HUDEP-2 (cell line): ENCODE results near the gene CHD3.

Source experiments
- DNase-seq, 76 experiments: peaks; one replicate each; lab custom pipeline; 2025; ENCODE audit not compliant: unreplicated experiment in 76 of 76; lab: John Stamatoyannopoulos, UW

The CHD3 gene

DNA sequence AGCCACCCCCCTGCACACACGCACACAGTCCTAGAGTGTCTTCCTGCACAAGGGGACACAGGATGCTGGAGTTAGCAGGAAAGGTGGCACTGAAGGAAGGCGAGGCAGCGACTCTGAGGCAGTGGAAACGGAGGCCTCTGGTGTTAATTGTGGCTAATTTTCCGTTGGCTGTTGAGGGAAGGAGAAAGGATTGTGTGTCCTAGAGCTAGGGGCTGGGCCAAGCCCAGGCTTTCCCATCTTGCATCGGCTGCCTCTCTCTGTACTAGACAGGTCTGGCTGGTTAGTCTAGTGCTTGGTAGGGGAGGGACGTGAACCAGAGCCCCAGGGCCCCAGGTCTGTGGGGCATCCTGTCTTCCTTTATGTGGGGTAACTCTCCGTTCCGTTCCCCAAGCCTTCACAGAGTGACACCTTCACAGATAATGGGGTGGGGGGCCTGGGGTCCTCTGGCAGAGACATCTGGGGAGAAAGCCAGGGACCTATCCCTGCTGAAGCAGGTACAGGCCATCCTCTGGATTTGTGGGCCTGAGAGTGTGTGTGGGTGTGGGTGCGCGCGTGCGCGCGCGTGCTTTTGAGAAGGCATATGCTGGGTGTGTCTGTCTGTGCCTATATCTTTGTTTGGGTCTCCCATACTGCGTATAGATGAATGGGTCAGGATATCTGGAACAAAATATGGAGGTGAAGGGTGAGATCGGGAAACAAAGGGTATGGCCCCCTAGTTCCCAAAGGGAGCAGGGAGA, at the start of gene CHD3:
TSS of gene CHD3 (plus strand) at position 606 of the 737 bp plus-strand sequence. CDS start 212 bp downstream, outside the sequence.
- DNase-seq, result peak in 1 of 76 experiments; percentile 1

- peak in 17 of 76 experiments; percentile 3 to 26 (median 14) for DNase-seq
Observed at GRCh38 chr17:7839190-7839875, 49.3 kb upstream of the CHD3 start.

GRCh38 chr17:7839876-7840261, 48.7 kb upstream of the CHD3 start:
- DNase-seq, result peak in 50 of 76 experiments; percentile 6 to 77 (median 43)

GRCh38 chr17:7840441-7840840, 48.1 kb upstream of the CHD3 start:
- no peak for DNase-seq

DNA sequence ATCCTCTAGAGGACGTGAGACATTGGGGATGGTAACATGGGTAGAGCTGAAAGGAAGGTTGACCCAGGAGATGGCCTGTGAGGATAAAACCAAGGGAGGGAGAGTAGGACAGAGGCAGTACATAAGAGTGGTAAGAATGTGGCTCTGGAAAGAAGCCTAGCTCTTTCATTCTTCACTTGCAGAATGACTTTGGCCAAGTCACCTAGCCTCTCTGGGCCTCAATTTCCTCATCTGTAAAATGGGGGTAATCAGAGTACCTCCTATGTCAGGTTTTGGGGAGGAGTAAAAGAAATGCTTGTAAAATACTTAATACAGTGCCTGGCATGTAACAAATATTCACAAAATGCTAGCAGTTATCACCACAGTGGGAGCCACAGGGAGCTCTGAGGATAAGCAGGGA, 47.7 kb upstream of the CHD3 start:
- DNase-seq, result no peak

GRCh38 chr17:7841396-7841914, 47.1 kb upstream of the CHD3 start:
- DNase-seq, result peak in 58 of 76 experiments; percentile 40 to 87 (median 70)

DNA sequence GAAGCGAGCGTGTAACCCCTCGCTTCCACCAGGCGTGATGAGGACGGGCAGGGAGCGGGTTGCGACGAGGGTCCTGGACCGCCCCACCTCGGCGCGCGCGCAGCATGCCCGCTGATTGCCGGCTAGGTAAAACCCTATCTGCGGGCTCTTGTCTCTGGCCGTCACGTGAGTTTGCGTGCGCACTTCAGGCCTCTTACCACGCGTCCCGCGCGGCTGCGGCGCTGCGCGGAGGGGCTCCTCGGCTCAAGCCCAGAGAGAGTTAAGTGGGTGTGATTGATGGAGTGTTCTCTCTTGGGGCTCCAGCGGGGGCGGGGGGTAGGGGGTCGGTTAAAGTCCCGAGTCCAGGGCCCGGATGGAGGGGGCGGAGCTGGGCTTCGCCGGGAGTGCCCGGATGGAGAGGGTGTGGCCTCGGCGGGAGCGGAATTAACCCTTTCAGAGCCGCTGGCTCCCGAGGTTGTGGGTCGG, 46.6 kb upstream of the CHD3 start:
- peak in 64 of 76 experiments; percentile 29 to 90 (median 69) for DNase-seq

- peak in 29 of 76 experiments; percentile 11 to 72 (median 38) for DNase-seq
Observed at GRCh38 chr17:7842380-7843256, 46.0 kb upstream of the CHD3 start.

DNA sequence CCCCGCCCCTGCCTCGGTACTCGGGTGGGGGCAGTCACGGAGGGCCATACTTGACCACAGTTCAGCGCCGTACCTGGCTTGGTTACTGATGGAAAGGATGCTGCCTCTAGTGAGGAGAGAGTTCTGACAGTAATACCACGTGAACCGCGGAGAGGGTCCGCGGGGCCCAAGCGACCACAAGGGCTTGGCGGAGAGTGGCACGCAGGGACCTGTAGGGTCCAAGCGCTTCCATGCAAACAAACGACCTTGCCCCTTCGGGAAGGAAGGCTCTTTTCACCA, 45.4 kb upstream of the CHD3 start:
- peak in 3 of 76 experiments; percentile 29 to 44 (median 33) for DNase-seq

- DNase-seq, result peak in 56 of 76 experiments; percentile 16 to 74 (median 56)
Observed at GRCh38 chr17:7843536-7844291, 44.9 kb upstream of the CHD3 start.

DNA sequence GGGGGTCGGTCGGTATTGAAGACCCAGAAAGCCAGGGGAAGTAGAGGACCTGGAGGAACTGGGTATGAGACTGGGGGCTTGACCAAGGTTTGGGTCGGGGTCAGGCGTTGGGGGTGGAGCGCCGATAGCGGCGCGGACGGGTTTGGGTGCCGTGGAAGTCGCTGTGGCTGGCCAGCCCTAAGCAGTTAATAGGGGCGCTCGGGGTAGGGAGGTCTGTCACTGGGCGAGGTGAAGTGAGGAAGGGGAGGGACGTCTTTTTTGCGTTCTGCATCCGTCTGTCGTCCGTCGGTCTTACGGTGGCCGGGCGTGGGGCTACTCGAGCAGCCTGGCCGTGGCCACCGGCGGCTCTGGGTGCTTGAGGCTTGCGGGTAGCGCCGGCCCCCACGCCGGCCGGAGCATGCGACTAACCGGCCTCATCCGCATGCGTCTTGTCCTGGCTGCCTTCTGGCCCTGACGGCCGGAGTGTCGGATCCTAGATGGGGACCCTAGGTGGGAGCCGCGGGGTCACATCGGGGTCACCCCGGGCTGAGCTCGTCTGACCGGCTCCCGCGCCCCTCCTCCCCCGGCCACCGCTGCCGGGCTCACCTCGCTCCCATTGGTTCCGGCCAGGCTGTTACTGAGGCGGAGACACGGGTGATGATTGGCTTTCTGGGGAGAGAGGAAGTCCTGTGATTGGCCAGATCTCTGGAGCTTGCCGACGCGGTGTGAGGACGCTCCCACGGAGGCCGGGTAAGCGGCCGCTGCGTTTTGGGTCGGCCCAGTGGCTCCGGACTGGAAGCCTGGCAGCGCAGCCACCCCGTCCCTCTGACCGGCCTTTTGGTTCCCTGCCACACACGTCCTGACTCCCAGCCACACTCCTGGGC, 44.1 kb upstream of the CHD3 start:
- peak in 68 of 76 experiments; percentile 35 to 93 (median 80) for DNase-seq

DNA sequence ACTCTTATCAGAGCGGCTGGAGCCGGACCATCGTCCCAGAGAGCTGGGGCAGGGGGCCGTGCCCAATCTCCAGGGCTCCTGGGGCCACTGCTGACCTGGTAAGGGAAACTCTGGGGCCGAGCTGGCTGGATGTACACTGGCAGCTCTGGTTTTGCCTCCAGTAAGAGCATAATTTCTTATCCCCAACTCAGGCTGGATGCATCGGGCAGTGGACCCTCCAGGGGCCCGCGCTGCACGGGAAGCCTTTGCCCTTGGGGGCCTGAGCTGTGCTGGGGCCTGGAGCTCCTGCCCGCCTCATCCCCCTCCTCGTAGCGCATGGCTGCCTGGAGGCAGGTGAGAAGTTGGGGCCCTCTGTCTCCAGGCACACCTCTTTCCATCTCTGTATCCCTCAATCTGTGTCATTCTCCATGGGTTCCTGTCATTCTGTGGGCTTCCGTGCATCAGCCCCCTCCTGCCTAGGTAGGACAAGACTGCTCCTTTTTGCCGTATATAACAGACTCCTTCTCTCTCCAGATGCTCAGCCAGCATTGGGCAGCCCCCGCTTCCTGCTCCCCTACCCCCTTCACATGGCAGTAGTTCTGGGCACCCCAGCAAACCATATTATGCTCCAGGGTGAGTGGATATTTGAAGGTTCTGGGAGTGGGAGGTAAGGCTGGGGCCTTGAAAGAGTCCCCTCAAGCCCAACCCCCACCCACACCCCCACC, 43.1 kb upstream of the CHD3 start:
- no peak for DNase-seq

DNA sequence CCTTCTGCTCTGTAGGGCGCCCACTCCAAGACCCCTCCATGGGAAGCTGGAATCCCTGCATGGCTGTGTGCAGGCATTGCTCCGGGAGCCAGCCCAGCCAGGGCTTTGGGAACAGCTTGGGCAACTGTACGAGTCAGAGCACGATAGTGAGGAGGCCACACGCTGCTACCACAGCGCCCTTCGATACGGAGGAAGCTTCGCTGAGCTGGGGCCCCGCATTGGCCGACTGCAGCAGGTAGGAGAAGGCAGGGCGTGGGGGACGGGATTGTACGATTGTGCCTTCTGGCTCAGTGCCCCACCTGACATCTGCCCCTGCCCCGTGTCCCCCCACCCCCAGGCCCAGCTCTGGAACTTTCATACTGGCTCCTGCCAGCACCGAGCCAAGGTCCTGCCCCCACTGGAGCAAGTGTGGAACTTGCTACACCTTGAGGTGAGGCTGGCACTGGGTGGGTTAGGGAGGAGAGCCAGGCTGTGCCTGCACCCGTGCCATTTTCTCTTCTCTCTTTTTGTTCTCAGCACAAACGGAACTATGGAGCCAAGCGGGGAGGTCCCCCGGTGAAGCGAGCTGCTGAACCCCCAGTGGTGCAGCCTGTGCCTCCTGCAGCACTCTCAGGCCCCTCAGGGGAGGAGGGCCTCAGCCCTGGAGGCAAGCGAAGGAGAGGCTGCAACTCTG, 42.4 kb upstream of the CHD3 start:
- DNase-seq, result no peak

- no peak for DNase-seq
Observed at GRCh38 chr17:7846765-7847661, 41.6 kb upstream of the CHD3 start.

DNA sequence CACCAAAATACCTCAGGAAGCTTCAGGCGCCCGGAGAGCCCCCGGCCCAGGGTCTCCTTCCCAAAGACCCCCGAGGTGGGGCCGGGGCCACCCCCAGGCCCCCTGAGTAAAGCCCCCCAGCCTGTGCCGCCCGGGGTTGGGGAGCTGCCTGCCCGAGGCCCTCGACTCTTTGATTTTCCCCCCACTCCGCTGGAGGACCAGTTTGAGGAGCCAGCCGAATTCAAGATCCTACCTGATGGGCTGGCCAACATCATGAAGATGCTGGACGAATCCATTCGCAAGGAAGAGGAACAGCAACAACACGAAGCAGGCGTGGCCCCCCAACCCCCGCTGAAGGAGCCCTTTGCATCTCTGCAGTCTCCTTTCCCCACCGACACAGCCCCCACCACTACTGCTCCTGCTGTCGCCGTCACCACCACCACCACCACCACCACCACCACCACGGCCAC, 40.4 kb upstream of the CHD3 start:
- no peak for DNase-seq

DNA sequence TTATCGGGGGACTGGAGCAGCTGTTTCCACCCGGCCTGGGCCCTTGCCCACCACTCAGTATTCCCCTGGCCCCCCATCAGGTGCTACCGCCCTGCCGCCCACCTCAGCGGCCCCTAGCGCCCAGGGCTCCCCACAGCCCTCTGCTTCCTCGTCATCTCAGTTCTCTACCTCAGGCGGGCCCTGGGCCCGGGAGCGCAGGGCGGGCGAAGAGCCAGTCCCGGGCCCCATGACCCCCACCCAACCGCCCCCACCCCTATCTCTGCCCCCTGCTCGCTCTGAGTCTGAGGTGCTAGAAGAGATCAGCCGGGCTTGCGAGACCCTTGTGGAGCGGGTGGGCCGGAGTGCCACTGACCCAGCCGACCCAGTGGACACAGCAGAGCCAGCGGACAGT, 39.9 kb upstream of the CHD3 start:
- DNase-seq, result no peak

DNA sequence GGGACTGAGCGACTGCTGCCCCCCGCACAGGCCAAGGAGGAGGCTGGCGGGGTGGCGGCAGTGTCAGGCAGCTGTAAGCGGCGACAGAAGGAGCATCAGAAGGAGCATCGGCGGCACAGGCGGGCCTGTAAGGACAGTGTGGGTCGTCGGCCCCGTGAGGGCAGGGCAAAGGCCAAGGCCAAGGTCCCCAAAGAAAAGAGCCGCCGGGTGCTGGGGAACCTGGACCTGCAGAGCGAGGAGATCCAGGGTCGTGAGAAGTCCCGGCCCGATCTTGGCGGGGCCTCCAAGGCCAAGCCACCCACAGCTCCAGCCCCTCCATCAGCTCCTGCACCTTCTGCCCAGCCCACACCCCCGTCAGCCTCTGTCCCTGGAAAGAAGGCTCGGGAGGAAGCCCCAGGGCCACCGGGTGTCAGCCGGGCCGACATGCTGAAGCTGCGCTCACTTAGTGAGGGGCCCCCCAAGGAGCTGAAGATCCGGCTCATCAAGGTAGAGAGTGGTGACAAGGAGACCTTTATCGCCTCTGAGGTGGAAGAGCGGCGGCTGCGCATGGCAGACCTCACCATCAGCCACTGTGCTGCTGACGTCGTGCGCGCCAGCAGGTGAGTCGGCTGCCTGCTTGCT, 39.3 kb upstream of the CHD3 start:
- no peak for DNase-seq
